ENCODE measurements around the gene UTY. TPM values are rescaled to one million over a fixed set of nuclear protein-coding genes. Genes with fewer than 3 reads are reported as not detected.
"Not testable (repeated sequence)": the region's sequence is repeated elsewhere in the genome, so short reads cannot be mapped to it uniquely, and the experiment has no call there.

Gene UTY
- total RNA-seq, 1 donor from 2014 or later = not detected

DNA sequence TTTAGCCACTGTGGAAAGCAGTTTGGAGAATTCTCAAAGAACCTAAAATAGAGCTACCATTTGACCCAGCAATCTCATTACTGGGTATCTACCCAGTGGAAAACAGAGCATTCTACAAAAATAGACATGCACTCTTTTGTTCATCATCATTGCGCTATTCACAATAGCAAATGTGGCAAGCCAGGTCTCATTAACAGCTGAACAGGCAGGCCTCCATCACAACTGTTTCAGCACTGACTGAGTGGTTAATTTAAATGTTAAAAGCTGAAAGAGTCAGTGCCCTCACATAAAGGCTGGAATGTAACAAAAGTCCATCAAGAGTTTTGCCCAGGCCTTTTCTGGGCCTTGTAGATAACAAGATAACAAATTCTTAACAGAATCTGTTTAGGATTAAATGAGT, 166.9 kb downstream of the UTY start:
- DNase-seq (ENCODE audit: low spot score) = no peak

DNA sequence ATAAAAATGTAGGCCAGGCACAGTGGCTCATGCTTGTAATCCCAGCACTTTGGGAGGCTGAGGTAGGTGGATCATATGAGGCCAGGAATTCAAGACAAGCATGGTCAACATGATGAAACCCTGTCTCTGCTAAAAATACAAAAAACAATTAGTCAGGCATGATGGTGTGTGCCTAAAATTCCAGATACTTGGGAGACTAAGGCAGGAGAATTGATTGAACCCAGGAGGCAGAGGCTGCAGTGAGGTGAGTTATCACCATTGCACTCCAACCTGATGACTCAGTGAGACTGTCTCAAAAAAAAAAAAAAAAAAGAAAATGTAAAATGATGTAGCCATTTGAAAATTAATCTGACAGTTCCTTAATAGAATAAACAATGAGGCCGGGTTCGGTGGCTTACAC, 171.9 kb downstream of the UTY start:
- no peak for DNase-seq (ENCODE audit: low spot score)

DNA sequence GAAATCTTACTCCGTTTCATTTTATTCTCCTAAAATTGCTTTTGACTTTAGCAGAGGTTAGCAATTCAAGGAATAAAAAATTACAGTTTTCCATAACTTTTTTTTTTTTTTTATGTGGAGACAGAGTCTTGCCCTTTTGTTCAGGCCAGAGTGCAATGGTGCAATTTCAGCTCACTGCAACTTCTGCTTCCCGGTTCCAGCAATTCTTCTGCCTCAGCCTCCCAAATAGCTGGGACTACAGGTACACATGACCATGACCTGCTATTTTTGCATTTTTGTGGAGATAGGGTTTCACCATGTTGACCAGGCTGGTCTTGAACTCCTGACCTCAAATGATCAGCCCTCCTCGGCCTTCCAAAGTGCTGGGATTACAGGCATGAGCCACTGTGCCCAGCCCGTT, 179.0 kb downstream of the UTY start:
- DNase-seq (ENCODE audit: low spot score) = no peak

DNA sequence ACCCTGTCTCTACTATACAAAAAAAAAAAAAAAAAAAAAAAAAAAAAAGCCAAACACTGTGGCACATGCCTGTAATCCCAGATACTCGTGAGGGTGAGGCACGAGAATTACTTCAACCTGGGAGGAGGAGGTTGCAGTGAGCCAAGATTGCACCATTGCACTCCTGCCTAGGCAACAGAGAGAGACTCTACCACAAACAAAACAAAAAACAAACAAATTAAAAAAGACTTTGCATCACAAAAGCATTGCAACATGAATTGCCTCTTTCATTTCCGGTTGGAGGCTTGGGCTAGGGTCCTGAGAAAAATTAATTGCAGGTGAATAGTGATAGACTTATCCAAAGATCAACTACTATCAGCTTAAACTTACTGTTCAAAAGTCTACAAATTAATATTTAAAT, 180.4 kb downstream of the UTY start:
- DNase-seq (ENCODE audit: low spot score) = no peak

DNA sequence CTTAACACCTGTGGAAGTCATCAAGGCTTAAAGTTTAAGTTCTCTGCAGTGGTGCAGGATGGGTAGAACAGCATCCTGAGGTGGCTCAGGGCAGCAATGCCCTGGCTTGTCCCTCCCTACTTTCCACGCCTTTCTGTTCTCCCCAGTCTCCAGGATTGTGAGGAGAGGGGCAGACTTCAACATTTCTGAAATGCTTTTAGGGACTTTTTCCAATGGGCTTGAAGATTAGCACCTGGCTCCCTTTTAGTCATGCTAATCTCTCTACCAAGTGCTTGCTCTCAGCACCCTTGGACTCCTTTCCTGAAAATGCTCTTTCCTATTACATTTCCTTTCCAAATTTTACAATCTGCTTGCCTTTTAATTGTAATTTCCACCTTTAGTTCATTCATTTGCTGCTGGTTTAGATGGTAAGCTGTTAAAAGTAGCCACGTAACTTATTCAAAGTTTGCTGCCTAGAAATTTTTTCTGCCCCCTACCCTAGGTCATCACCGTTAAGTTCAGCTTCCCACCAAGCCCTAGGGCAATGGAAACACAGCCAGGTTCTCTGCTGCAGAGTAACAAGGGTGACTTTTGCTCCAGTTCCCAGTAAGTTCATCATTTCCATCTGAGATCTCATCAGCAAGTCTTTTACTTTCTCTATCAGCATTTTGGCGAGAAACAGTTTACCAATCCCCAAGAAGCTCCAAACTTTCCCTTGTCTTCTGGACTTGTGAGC, 183.5 kb downstream of the UTY start:
- DNase-seq (ENCODE audit: low spot score) = no peak

DNA sequence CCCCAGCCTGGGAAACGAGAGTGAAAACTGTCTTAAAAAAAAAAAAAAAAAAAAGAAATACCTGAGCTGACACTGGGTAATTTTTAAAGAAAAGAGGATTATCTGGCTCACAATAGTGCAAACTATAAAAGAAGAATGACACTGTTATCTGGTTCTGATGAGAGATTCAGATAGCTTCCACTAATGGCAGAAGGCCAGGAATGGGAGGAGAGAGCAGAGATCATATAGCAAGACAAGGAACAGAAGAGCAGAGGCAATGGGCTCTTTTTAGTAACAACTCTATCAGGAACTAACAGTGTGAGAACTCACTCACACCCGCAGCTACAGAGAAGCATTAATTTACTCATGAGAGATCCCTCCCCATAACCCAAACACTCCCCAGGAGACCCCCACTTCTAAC, 184.8 kb downstream of the UTY start:
- DNase-seq (ENCODE audit: low spot score) = no peak

DNA sequence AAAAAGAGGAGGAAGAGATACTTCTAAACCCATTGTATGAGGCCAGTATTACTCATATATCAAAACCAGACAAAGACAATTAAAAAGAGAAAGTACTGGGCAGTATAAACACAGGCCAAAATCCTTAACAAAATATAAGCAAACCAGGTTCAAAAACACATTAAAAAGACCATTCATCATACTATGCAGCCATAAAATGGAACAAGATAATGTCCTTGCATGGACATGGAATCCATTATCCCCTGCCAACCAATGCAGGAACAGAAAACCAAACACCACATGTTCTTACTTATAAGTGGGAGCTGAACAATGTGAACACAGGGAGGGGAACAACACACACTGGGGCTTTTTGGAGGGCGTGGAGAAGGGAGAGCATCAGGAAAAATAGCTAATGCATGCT, 188.6 kb downstream of the UTY start:
- DNase-seq (ENCODE audit: low spot score) = no peak

DNA sequence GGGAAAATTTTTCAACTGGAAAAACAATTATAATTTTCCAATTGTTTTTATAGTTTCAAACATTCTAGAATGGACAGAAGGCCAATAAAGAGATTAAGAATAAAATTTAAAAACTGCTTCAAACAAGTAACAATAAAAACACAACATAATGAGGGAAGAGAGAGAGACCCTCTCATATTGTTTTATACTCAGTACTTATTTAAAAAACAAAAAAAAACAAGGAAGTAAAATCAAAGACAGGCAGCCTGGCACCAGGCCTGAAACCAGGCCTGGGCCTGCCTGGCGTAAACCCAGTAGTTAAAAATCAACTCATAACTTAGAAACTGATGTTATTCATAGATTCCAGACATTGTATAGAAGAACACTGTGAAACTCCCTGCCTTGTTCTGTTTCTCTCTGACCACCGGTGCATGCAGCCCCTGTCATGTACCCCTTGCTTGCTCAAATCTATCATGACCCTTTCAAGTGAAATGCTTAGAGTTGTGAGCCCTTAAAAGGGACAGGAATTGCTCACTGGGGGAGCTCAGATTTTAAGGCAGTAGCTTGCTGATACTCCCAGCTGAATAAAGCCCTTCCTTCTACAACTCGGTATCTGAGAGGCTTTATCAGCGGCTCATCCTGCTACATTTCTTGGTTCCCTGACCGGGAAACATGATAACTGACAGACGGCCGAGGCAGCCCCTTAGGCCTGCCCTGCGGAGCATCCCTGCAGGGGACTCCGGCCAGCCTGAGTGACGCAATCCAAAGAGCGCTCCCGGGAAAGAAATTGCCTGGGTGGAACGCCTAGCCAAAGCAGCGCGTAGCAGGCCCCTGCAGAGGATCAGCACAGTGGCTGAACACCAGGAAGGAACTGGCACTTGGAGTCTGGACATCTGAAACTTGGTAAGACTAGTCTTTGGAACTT, 197.4 kb downstream of the UTY start:
- DNase-seq (ENCODE audit: low spot score) = not testable (repeated sequence)

DNA sequence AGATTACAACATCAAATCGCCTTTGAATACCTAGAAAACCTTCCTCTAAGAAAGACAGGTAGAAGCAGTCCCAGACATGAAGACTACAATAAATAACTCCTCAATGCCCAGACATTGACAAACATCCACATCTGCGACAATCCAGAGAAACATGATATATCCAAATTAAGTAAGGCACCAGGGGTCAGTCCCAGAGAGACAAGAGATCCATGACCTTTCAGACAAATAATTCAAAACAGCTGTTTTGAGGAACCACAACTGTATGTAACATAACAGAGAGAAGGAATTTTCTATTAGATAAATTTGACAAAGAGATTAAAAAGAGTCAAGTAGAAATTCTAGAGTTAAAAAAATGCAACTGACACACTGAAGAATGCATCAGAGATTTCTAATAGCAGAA, 200.3 kb downstream of the UTY start:
- DNase-seq (ENCODE audit: low spot score) = no peak

DNA sequence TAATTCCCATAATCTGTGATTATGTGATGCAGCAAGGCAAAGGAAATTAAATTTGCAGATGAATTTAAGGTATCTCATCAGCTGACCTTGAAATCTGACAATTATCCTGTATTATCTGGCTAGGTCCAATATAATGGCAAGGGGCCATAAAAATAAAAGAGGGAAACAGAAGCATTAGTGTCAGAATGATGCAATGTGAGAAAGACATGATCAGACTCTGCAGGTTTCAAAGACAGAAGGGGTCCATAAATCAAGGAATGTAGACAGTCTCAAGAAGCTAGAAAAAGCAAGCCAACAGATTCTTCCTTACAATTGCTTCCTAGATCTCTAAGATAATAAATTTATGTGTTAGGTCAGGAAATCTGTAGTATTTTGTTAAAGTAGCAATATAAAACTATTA, 208.1 kb downstream of the UTY start:
- DNase-seq (ENCODE audit: low spot score) = no peak

DNA sequence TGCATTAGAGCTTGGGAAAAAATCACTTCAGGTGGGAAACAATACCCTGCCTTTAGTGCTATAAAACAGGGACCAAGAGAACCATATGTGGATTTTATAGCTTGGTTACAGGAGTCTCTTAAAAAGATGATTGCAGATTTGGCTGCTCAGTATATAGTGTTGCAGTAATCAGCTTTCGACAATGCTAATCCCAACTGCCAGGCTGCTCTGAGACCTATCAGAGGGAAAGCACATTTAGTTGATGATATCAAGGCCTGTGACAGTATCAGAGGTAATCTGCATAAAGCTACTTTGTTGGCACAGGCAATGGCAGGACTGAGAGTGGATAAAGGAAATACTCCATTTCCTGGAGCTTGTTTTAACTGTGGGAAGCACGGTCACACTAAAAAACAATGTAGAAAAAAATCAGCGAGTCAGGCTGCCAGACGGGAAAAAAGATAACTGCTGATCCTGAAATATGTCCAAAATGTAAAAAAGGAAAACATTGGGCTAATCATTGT, 225.8 kb downstream of the UTY start:
- DNase-seq (ENCODE audit: low spot score) = not testable (repeated sequence)

DNA sequence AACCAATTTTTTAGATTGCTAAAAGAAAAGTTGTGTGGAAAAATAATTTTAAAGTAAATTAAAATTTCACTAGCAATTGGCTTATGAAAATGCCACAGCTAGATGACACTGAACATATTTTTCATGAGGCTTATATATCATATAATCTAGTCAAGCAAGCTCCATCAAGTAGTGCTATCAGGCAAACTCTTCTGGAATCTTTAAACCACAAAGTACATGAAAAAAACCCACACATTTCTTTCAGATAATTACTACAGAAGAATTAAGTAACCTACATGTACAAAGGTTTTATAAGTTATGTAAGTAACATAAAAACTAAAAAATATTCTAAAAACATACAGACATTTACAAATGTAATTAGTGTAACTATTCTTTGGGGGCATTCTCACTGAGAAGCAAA, 229.4 kb downstream of the UTY start:
- DNase-seq (ENCODE audit: low spot score) = no peak

DNA sequence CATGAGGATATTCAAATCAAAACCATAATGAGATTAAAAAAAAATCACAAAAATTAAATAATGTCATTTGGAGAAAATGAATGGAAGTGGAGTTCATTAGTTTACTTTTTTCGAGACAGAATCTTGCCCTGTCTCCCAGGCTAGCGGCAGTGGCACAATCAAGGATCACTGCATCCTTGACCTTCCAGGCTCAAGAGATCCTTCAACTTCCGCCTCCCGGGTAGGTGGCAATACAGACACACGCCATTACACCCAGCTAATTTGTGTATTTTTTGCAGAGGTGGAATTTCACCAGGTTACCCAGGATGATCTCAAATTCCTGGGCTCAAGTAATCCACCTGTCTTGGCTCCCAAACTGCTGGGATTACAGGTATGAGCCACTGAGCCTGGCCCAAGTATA, 236.1 kb downstream of the UTY start:
- DNase-seq (ENCODE audit: low spot score) = no peak

DNA sequence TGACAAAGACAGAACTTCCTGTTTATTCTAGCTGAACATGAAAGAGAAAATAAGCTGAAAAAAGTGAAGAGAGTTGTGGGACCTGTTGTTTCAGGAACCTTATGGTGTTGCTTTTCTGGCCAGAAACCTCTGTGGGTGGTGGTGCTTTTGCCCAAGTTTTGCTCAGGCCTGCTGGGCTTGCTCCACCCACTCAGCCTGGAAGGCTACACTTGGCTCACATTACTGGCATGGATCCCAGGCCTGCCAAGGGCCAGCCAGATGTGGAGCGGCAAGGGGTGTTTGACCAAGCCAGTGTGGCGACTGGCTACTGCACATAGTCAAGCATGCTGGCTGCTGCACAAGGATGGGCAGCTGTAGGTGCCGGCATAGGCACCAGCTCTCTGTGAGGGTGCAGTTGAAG, 245.9 kb downstream of the UTY start:
- no peak for DNase-seq (ENCODE audit: low spot score)

DNA sequence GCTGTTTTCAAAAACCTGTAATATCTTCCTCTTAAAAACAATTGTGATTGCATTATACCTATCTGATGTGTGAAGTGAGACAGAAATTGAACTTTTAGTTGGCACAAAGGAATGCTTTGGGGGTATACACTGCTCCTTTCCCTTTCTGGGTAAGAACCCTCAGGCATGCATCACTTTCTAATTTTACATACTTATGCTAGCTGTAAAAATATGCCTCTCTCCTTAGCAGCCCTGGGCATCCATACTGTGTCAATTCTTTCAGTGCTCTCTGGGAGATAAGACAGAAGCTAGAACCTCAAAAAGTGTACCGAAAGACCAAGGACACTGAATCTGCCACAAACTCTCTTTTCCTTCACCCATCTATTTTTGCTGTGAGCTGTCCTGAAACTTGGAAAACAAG, 246.7 kb downstream of the UTY start:
- no peak for DNase-seq (ENCODE audit: low spot score)

DNA sequence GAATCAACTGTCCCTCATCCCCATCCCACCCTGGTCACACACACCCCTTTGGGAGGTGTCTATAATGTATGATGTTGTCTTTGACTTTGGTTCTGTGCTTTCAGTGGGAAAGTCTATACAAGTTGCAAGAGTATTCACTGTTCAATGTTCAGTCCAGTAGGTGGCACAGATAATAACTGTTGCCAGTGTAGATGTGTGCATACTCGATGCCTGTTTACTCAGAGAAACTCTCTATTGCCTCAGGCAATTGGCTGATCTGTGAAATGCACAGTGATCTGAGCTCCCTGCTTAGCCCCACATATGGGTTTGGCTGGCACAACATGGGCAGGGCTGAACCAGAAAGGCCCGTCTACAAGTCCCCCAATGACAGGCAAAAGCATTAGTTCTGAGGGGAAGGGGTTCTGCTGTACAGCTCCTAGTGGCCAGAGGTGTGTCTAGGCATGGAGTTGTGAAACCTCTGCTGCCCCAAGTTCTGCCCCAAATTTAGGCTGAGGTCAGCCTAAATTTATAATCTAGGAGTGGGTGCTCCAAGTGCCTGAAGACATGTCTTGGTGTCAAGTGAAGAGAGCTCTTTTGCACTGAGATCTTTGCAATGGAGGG, 252.4 kb downstream of the UTY start:
- no peak for DNase-seq (ENCODE audit: low spot score)

DNA sequence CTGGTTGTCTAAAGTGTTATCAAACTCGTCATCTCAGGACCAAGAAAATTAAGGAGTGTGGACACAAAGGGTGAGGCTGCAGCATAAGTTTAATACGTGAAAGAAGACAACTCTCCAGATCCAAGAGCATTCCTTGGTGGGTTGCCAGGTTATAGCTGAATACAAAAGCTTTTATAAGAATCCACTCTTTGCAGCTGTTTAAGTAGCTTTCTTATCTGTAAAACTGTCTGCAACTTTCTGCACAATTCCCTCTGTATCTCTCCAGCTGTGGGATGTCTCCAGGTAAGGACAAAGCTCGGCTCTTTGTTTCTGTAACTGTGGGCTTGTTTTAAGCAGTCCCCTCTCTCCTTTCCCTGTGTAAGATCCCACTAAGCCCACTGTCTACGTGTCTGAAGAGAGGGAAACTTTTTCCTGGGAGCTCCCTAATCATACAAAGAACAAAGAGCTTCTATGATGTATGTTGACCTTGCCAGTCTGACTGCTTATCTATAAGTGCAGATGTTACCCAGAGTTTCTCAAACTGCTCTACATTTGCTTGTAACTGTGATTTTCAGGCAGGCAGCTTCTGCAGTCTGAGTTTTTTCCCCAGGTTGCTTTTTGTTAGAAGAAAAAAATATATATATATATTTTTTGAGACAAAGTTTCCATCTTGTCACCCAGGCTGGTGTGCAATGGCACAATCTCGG, 268.7 kb downstream of the UTY start:
- no peak for DNase-seq (ENCODE audit: low spot score)

DNA sequence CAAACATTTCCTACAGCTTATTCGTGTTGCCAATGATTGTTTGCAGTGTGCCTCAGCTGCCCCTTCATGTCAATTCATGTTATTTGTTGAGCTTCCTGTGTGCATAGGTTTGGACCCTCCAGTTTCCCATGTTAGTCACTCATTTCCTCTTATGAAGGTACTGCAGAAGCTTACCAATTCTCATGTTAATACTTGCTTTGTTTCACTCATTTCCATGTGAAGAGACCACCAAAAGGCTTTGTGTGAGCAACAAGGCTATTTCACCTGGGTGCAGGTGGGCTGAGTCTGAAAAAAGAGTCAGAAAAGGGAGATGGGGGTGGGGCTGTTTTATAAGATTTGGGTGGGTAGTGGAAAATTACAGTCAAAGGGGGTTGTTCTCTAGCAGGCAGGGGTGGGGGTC, 274.6 kb downstream of the UTY start:
- DNase-seq (ENCODE audit: low spot score) = no peak
